IMR-90 (cell line): ENCODE data around the gene ABCC4. TPM values are rescaled to one million over a fixed set of nuclear protein-coding genes. Genes with fewer than 3 reads are reported as not detected.

ENCODE experiments used
- ATAC-seq: fragments of 200-7000 bp; cut with Tn5 transposase; 2 replicates; pipeline ENCODE4 v1.9.1; 2020; ENCODE audit warnings: low read depth, mild to moderate bottlenecking, moderate library complexity
- BruUV-seq: library from RNA; stranded (reverse); fragments of 400-500 nt; replicated peaks from 2 replicates; lab custom pipeline; 2021; lab: Mats Ljungman, UMichigan
- CTCF ChIA-PET: fragments of 300-600 bp; formaldehyde crosslinking; extraction: SDS; loops from one replicate; lab custom pipeline; 2021; ENCODE audit warnings: antibody characterized with exemption; lab: Yijun Ruan, JAX
- POLR2A ChIA-PET: fragments of 300-600 bp; sonication (Branson Sonifier 250); formaldehyde crosslinking; loops from one replicate; lab custom pipeline; 2022; ENCODE audit warnings: antibody characterized with exemption; ENCODE audit not compliant: unreplicated experiment; lab: Charles Lee
- DNase-seq: peaks from one replicate; pipeline ENCODE4 v3.0.0; 2013
- H2AFZ ChIP-seq: replicated peaks from 2 replicates; pipeline ENCODE3; 2013; ENCODE audit warnings: low read length, mild to moderate bottlenecking; ENCODE audit not compliant: poor library complexity
- H2AK5ac ChIP-seq: 2 replicates; pipeline ENCODE4 v1.6.1; 2013; ENCODE audit warnings: low read depth, low read length, inconsistent platforms
- H2AK9ac ChIP-seq: replicated peaks from 2 replicates; pipeline ENCODE3; 2013; ENCODE audit warnings: mild to moderate bottlenecking, low read depth, low read length, moderate library complexity; ENCODE audit not compliant: poor library complexity
- H2BK120ac ChIP-seq: 2 replicates; pipeline ENCODE4 v1.6.1; 2013; ENCODE audit warnings: low read depth, low read length, inconsistent platforms
- H2BK15ac ChIP-seq: 3 replicates; pipeline ENCODE4 v1.6.1; 2013; ENCODE audit warnings: low read depth, low read length, inconsistent platforms
- H2BK20ac ChIP-seq: 2 replicates; pipeline ENCODE4 v1.6.1; 2013; ENCODE audit warnings: low read depth, mild to moderate bottlenecking, inconsistent platforms, low read length, moderate library complexity
- H2BK5ac ChIP-seq: 2 replicates; pipeline ENCODE4 v1.6.1; 2013; ENCODE audit warnings: mild to moderate bottlenecking, low read depth, low read length, inconsistent platforms; ENCODE audit not compliant: poor library complexity, severe bottlenecking
- H3K14ac ChIP-seq: replicated peaks from 2 replicates; pipeline ENCODE4 v1.6.1; 2013; ENCODE audit warnings: low read depth, low read length, inconsistent platforms
- H3K18ac ChIP-seq: 2 replicates; pipeline ENCODE4 v1.6.1; 2013; ENCODE audit warnings: low read depth, low read length, control low read depth
- H3K23ac ChIP-seq: 2 replicates; pipeline ENCODE4 v1.6.1; 2013; ENCODE audit warnings: low read depth, low read length, inconsistent platforms
- H3K27ac ChIP-seq: 2 replicates; pipeline ENCODE4 v1.5.1; 2013; ENCODE audit warnings: mild to moderate bottlenecking, control low read depth, low read length; ENCODE audit not compliant: insufficient read depth
- H3K27me3 ChIP-seq: 2 replicates; pipeline ENCODE4 v1.6.1; 2013; ENCODE audit warnings: low read length; ENCODE audit not compliant: control insufficient read depth, insufficient read depth
- H3K36me3 ChIP-seq: 2 replicates; pipeline ENCODE4 v1.6.1; 2013; ENCODE audit warnings: low read length, mixed read lengths; ENCODE audit not compliant: control insufficient read depth, insufficient read depth
- H3K4ac ChIP-seq: 2 replicates; pipeline ENCODE4 v1.6.1; 2013; ENCODE audit warnings: low read depth, low read length, inconsistent platforms
- H3K4me1 ChIP-seq: 2 replicates; pipeline ENCODE4 v1.6.1; 2013; ENCODE audit warnings: low read length, mixed read lengths; ENCODE audit not compliant: control insufficient read depth, insufficient read depth
- H3K4me2 ChIP-seq: 2 replicates; pipeline ENCODE4 v1.6.1; 2013; ENCODE audit warnings: low read depth, mild to moderate bottlenecking, control low read depth, low read length, moderate library complexity
- H3K4me3 ChIP-seq: 2 replicates; pipeline ENCODE4 v1.5.1; 2013; ENCODE audit warnings: low read depth, mild to moderate bottlenecking, control low read depth, low read length, moderate library complexity; ENCODE audit not compliant: insufficient read depth
- H3K56ac ChIP-seq: 2 replicates; pipeline ENCODE4 v1.6.1; 2013; ENCODE audit warnings: low read length, inconsistent platforms; ENCODE audit not compliant: insufficient read depth; ENCODE audit errors: extremely low read depth
- H3K79me1 ChIP-seq, 2 experiments: 2 replicates each; pipeline ENCODE4 v1.6.1; 2013; ENCODE audit warnings: low read length in 2 of 2, inconsistent platforms in 1 of 2, low read depth in 1 of 2
- H3K9ac ChIP-seq: 2 replicates; pipeline ENCODE4 v1.6.1; 2013; ENCODE audit warnings: low read depth, low read length, control low read depth
- H3K9me1 ChIP-seq: 2 replicates; pipeline ENCODE4 v1.6.1; 2013; ENCODE audit warnings: low read length, inconsistent platforms; ENCODE audit not compliant: insufficient read depth
- H3K9me3 ChIP-seq: 2 replicates; pipeline ENCODE4 v1.6.1; 2013; ENCODE audit warnings: low read length; ENCODE audit not compliant: control insufficient read depth, insufficient read depth
- H4K20me1 ChIP-seq: 2 replicates; pipeline ENCODE4 v1.6.1; 2013; ENCODE audit warnings: low read length, inconsistent platforms; ENCODE audit not compliant: insufficient read depth
- H4K5ac ChIP-seq: 2 replicates; pipeline ENCODE4 v1.6.1; 2013; ENCODE audit warnings: mild to moderate bottlenecking, low read depth, low read length, control low read depth
- H4K8ac ChIP-seq, 2 experiments: 2 replicates each; pipeline ENCODE4 v1.6.1; 2013; ENCODE audit warnings: low read depth in 2 of 2, low read length in 2 of 2, control low read depth in 1 of 2, inconsistent platforms in 1 of 2
- H4K91ac ChIP-seq: 2 replicates; pipeline ENCODE4 v1.6.1; 2013; ENCODE audit warnings: low read depth, low read length, inconsistent platforms; ENCODE audit not compliant: insufficient read depth
- BHLHE40 ChIP-seq: fragments of 150-350 bp; IDR thresholded peaks from 2 replicates; pipeline ENCODE4 v1.6.1; 2016; ENCODE audit warnings: mild to moderate bottlenecking, low read depth, low read length
- CEBPB ChIP-seq: IDR thresholded peaks from 2 replicates; pipeline ENCODE4 v1.6.1; 2012; ENCODE audit warnings: low read depth, low read length, improper control_type of control experiment
- CHD1 ChIP-seq: IDR thresholded peaks from 2 replicates; pipeline ENCODE4 v1.6.1; 2012; ENCODE audit warnings: low read depth, low read length, improper control_type of control experiment
- FOS ChIP-seq: fragments of 150-350 bp; IDR thresholded peaks from 2 replicates; pipeline ENCODE4 v1.6.1; 2016; ENCODE audit warnings: low read depth, low read length
- MAFK ChIP-seq: IDR thresholded peaks from 2 replicates; pipeline ENCODE4 v1.6.1; 2012; ENCODE audit warnings: low read depth, low read length, improper control_type of control experiment
- MAZ ChIP-seq: IDR thresholded peaks from 2 replicates; pipeline ENCODE4 v1.6.1; 2012; ENCODE audit warnings: low read depth, mild to moderate bottlenecking, low read length, improper control_type of control experiment, moderate library complexity, borderline replicate concordance
- NFE2L2 ChIP-seq: fragments of 150-350 bp; IDR thresholded peaks from 2 replicates; pipeline ENCODE4 v1.6.1; 2016; ENCODE audit warnings: low read depth, mild to moderate bottlenecking, low read length
- RCOR1 ChIP-seq: IDR thresholded peaks from 2 replicates; pipeline ENCODE4 v1.6.1; 2012; ENCODE audit warnings: mild to moderate bottlenecking, low read length, improper control_type of control experiment; ENCODE audit not compliant: insufficient replicate concordance
- WGBS, 2 experiments: methylation state at CpG; one replicate each; pipeline versions ENCODE4 v1.1.5 to v1.1.7; 2013; ENCODE audit warnings: missing lambda C conversion rate in 2 of 2; ENCODE audit not compliant: insufficient read length in 1 of 2; ENCODE audit errors: extremely low coverage in 2 of 2; 5-methylcytosine and 5-hydroxymethylcytosine counted together
- dilution Hi-C: fragments of 300-500 bp; cut with HindIII; formaldehyde crosslinking; loops from one replicate; pipeline ENCODE4 v1.14.3; 2018; ENCODE audit warnings: low sequenced_read_pairs; ENCODE audit not compliant: unreplicated experiment
- in situ Hi-C: fragments of 300-500 bp; cut with MboI; formaldehyde crosslinking; loops from 3 replicates; pipeline ENCODE4 v1.14.3; 2019; ENCODE audit warnings: low sequenced_read_pairs, inconsistent platforms, mixed read lengths
- intact Hi-C: fragments of 100-400 bp; cut with micrococcal nuclease; formaldehyde crosslinking; loops from 2 replicates; pipeline ENCODE4 v1.10.0; 2022
- polyA plus RNA-seq, 3 experiments: library from polyadenylated mRNA; depleted of rRNA; stranded (reverse); fragments of >200 nt; gene quantifications; 2 replicates each; pipeline ENCODE4 v1.2.3, GENCODE V29; 2012; ENCODE audit warnings: low replicate concordance in 1 of 3
- total RNA-seq: library from RNA; depleted of rRNA; stranded (reverse); fragments of >200 nt; gene quantifications from 2 replicates; pipeline ENCODE4 v1.2.3, GENCODE V29; 2012
- TF ChIP-seq, protein P1 (sequence below): conservative IDR thresholded peaks from 2 replicates; pipeline ENCODE4 v1.5.1; 2012; ENCODE audit warnings: mild to moderate bottlenecking, low read depth, low read length, improper control_type of control experiment

ABCC4 gene
- total and polyA plus RNA-seq, 2 of the 4 experiments (the other 2 are of a cell fraction): 16.6 to 41.4 TPM

DNA sequence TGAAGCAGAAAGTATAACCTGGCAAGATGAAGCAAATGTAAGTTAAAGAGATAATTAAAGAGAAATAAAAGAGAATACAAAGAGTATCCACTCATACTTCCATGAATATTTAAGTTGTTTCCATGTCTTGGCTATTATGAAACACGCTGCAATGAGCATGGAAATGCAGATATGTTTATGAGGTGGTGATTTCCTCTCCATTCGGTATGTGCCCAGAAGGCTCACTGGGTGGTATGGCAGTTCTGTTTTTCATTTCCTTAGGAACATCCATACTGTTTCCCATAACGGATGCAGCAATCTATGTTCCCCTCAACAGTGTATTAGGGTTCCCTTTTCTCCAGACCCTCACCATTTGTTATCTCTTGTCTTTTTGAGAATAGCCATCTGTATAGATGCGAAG is 316.3 kb downstream of the ABCC4 start:
- in situ Hi-C loops (no loop called here), intact Hi-C loops (no loop called here), dilution Hi-C loops (no loop called here)
- Histone ChIP-seq H3K4me3 (no peak overlapping the region), H2AK5ac (no peak overlapping the region), H3K9me1 (no peaks in the 10 kb centered on the region), H4K5ac (no peak overlapping the region), H2AK9ac (no peak overlapping the region), H3K9me3 (no peaks in the 10 kb centered on the region), H3K56ac (no peak overlapping the region), H3K79me1 (no peaks in the 10 kb centered on the region), H2AFZ (no peak overlapping the region), H2BK15ac (no peak overlapping the region), H2BK20ac (no peak overlapping the region), H3K18ac (no peak overlapping the region), H3K27ac (no peak overlapping the region), H3K9ac (no peak overlapping the region), H3K14ac (no peak overlapping the region), H3K27me3 (peaks cover 1% of the 10 kb centered on the region; the same call in 1 of the 2 replicates), H3K4ac (no peak overlapping the region), H3K23ac (no peak overlapping the region), H4K20me1 (no peaks in the 10 kb centered on the region), H4K8ac (no peak overlapping the region), H3K36me3 (no peaks in the 10 kb centered on the region), H4K91ac (no peak overlapping the region), H2BK120ac (no peak overlapping the region), H3K4me1 (no peaks in the 10 kb centered on the region), H3K4me2 (no peak overlapping the region), H2BK5ac (no peak overlapping the region)
- ChIA-PET CTCF (interaction anchor here (0.7 kb wide), 1 partner anchor 15 kb away, joined by 5 read pairs; no protein-coding TSS in a partner anchor), POLR2A (no interaction called here)
- TF ChIP-seq CHD1 (no peak), CEBPB (no peak), NFE2L2 (no peak), MAZ (no peak), RCOR1 (no peak), BHLHE40 (no peak), FOS (no peak), MAFK (no peak)
- TF ChIP-seq, protein P1, sequence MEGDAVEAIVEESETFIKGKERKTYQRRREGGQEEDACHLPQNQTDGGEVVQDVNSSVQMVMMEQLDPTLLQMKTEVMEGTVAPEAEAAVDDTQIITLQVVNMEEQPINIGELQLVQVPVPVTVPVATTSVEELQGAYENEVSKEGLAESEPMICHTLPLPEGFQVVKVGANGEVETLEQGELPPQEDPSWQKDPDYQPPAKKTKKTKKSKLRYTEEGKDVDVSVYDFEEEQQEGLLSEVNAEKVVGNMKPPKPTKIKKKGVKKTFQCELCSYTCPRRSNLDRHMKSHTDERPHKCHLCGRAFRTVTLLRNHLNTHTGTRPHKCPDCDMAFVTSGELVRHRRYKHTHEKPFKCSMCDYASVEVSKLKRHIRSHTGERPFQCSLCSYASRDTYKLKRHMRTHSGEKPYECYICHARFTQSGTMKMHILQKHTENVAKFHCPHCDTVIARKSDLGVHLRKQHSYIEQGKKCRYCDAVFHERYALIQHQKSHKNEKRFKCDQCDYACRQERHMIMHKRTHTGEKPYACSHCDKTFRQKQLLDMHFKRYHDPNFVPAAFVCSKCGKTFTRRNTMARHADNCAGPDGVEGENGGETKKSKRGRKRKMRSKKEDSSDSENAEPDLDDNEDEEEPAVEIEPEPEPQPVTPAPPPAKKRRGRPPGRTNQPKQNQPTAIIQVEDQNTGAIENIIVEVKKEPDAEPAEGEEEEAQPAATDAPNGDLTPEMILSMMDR: no peak
- no TSS peak for BruUV-seq
- no CpG with 5 or more reads among the region's 4 CpGs for WGBS, 2 experiments
- ATAC-seq: no peak
- no peak for DNase-seq
